HepG2 (cell line): ENCODE results near the gene ANKRD65. TPM values are rescaled to one million over a fixed set of nuclear protein-coding genes. Genes with fewer than 3 reads are reported as not detected.

Experiments
- AFF4 ChIP-seq: sonication (generic); formaldehyde crosslinking; IDR thresholded peaks from 2 replicates; pipeline ENCODE4 v1.4.0; 2020; ENCODE audit warnings: missing genetic modification reagents
- CEBPG ChIP-seq: IDR thresholded peaks from 2 replicates; pipeline ENCODE4 v1.6.1; 2016
- CENPT ChIP-seq: sonication (generic); formaldehyde crosslinking; IDR thresholded peaks from 2 replicates; pipeline ENCODE4 v1.8.0; 2022; ENCODE audit warnings: low read depth, mild to moderate bottlenecking, moderate library complexity, missing genetic modification reagents
- MTF1 ChIP-seq: sonication (generic); formaldehyde crosslinking; IDR thresholded peaks from 2 replicates; pipeline ENCODE4 v1.5.0; 2020; ENCODE audit warnings: missing genetic modification reagents
- NR2F6 ChIP-seq, 2 experiments: IDR thresholded peaks; 2 replicates each; pipeline ENCODE4 v1.6.1; 2016; ENCODE audit warnings: antibody characterized with exemption in 1 of 2, mild to moderate bottlenecking in 1 of 2
- RFXAP ChIP-seq: sonication (generic); formaldehyde crosslinking; IDR thresholded peaks from 2 replicates; pipeline ENCODE4 v1.4.0; 2020; ENCODE audit warnings: missing genetic modification reagents, borderline replicate concordance
- SCMH1 ChIP-seq: sonication (generic); formaldehyde crosslinking; IDR thresholded peaks from 2 replicates; pipeline ENCODE4 v1.9.0; 2021; ENCODE audit warnings: missing genetic modification reagents, mild to moderate bottlenecking, borderline replicate concordance
- SETDB1 ChIP-seq: sonication (generic); formaldehyde crosslinking; IDR thresholded peaks from 2 replicates; pipeline ENCODE4 v1.5.1; 2020; ENCODE audit warnings: missing genetic modification reagents, mild to moderate bottlenecking, borderline replicate concordance
- SP2 ChIP-seq: sonication (generic); formaldehyde crosslinking; IDR thresholded peaks from 2 replicates; pipeline ENCODE4 v1.5.1; 2020; ENCODE audit warnings: mild to moderate bottlenecking, missing genetic modification reagents
- STAG1 ChIP-seq: sonication (generic); formaldehyde crosslinking; IDR thresholded peaks from 2 replicates; pipeline ENCODE4 v1.4.0; 2020; ENCODE audit warnings: missing genetic modification reagents
- TCF12 ChIP-seq, 2 experiments: fragments of 450-650 bp in 1 of 2; sonication (generic) in 1 of 2; formaldehyde crosslinking in 1 of 2; IDR thresholded peaks; 2 replicates each; pipeline versions ENCODE4 v1.6.1 to v1.8.0; 2017 to 2022; ENCODE audit warnings: antibody characterized with exemption in 1 of 2, mild to moderate bottlenecking in 1 of 2, missing genetic modification reagents in 1 of 2, moderate library complexity in 1 of 2
- XBP1 ChIP-seq: sonication (generic); formaldehyde crosslinking; IDR thresholded peaks from 2 replicates; pipeline ENCODE4 v1.5.0; 2020; ENCODE audit warnings: missing genetic modification reagents
- ZFP41 ChIP-seq: sonication (generic); formaldehyde crosslinking; IDR thresholded peaks from 2 replicates; pipeline ENCODE4 v1.4.0; 2020; ENCODE audit warnings: mild to moderate bottlenecking, missing genetic modification reagents, borderline replicate concordance
- ZMAT5 ChIP-seq: sonication (generic); formaldehyde crosslinking; IDR thresholded peaks from 2 replicates; pipeline ENCODE4 v1.5.0; 2020; ENCODE audit warnings: mild to moderate bottlenecking, low read depth, missing genetic modification reagents, borderline replicate concordance
- ZNF362 ChIP-seq: sonication (generic); formaldehyde crosslinking; IDR thresholded peaks from 2 replicates; pipeline ENCODE4 v1.4.0; 2020; ENCODE audit warnings: missing genetic modification reagents, mild to moderate bottlenecking, borderline replicate concordance
- ZNF574 ChIP-seq: sonication (generic); formaldehyde crosslinking; IDR thresholded peaks from 2 replicates; pipeline ENCODE4 v1.4.0; 2020; ENCODE audit warnings: missing genetic modification reagents
- ZNF777 ChIP-seq: sonication (generic); formaldehyde crosslinking; IDR thresholded peaks from 2 replicates; pipeline ENCODE4 v1.4.0; 2020; ENCODE audit warnings: missing genetic modification reagents
- ZNF784 ChIP-seq: sonication (generic); formaldehyde crosslinking; IDR thresholded peaks from 2 replicates; pipeline ENCODE4 v1.5.1; 2020; ENCODE audit warnings: missing genetic modification reagents, mild to moderate bottlenecking, borderline replicate concordance
- ZNF883 ChIP-seq: sonication (generic); formaldehyde crosslinking; IDR thresholded peaks from 2 replicates; pipeline ENCODE4 v1.5.1; 2020; ENCODE audit warnings: mild to moderate bottlenecking, missing genetic modification reagents; ENCODE audit errors: not compliant biosample characterization
- polyA plus RNA-seq, 8 experiments: library from polyadenylated mRNA; depleted of rRNA in 3 of 8; stranded (reverse) in 7 of 8; unstranded in 1 of 8; fragments of >200 nt; fragmentation: Illumina TruSeq in 4 of 8; extraction: Trizol in 4 of 8; gene quantifications; 2 replicates each; pipeline versions ENCODE4 v1.2.1 to v1.2.3, GENCODE V29; 2011 to 2016; ENCODE audit warnings: low read depth in 4 of 8, missing spikeins in 1 of 8, mixed read lengths in 1 of 8; ENCODE audit not compliant: insufficient read depth in 1 of 8
- total RNA-seq, 5 experiments: library from RNA; depleted of rRNA; stranded (reverse); fragments of >200 nt; fragmentation: Illumina TruSeq; extraction: Trizol; gene quantifications; 2 replicates each; pipeline ENCODE4 v1.2.3, GENCODE V29; 2016; ENCODE audit warnings: low read depth in 1 of 5

The ANKRD65 gene
- total and polyA plus RNA-seq, 2 of the 13 experiments (the other 11 are each of a cell fraction or from before 2014, with no cell fraction given), result 12.1 to 30.1 TPM

GRCh38 chr1:1406821-1407635 lies 14.0 kb downstream of the ANKRD65 start, which contains the start of gene MRPL20 (continued):
- TF ChIP-seq AFF4 (CRISPR knock-in tag), result peak; percentile 61; the same call in 1 of the 2 replicates
- TF ChIP-seq XBP1, result no peak
- peak; percentile 32; the same call in 1 of the 2 replicates for TF ChIP-seq NR2F6 (IDR thresholded peaks at IDR 0.05)
- TF ChIP-seq NR2F6 (CRISPR knock-in tag; IDR thresholded peaks at IDR 0.05), result peak; percentile 88
- TF ChIP-seq STAG1, result peak; percentile 38
- no peak for TF ChIP-seq SCMH1
- TF ChIP-seq RFXAP (CRISPR knock-in tag), result 0 out of 2 replicates have a peak, but pooled peaks have one; percentile 15
- no peak for TF ChIP-seq ZFP41 (CRISPR knock-in tag)
- TF ChIP-seq SETDB1 (CRISPR knock-in tag), result no peak
- TF ChIP-seq ZNF784 (CRISPR knock-in tag), result peak; percentile 83
- peak; percentile 84 for TF ChIP-seq ZNF883 (CRISPR knock-in tag)
- peak; percentile 51 for TF ChIP-seq ZNF362 (CRISPR knock-in tag)
- peak; percentile 71 for TF ChIP-seq SP2
- TF ChIP-seq ZNF777 (CRISPR knock-in tag), result no peak
- TF ChIP-seq TCF12 (IDR thresholded peaks at IDR 0.05), result no peak
- TF ChIP-seq TCF12 (CRISPR knock-in tag; IDR thresholded peaks at IDR 0.05), result 0 out of 2 replicates have a peak, but pooled peaks have one; percentile 30
- TF ChIP-seq MTF1 (CRISPR knock-in tag), result no peak
- TF ChIP-seq CENPT, result peak; percentile 36; the same call in 1 of the 2 replicates
- peak; percentile 96 for TF ChIP-seq ZNF574
- peak; percentile 39; the same call in 1 of the 2 replicates for TF ChIP-seq CEBPG (CRISPR knock-in tag)
- TF ChIP-seq ZMAT5, result no peak
